HG02885 (cell line): ENCODE data around the gene TFAP2A.
A peak's percentile ranks its signal among the peaks of the same experiment; 100 is the strongest.

Experiments used
- ATAC-seq: cut with Tn5 transposase; IDR thresholded peaks from one replicate; pipeline ENCODE4 v1.9.1; 2021; ENCODE audit warnings: mild to moderate bottlenecking; ENCODE audit not compliant: unreplicated experiment, poor library complexity

TFAP2A gene

DNA sequence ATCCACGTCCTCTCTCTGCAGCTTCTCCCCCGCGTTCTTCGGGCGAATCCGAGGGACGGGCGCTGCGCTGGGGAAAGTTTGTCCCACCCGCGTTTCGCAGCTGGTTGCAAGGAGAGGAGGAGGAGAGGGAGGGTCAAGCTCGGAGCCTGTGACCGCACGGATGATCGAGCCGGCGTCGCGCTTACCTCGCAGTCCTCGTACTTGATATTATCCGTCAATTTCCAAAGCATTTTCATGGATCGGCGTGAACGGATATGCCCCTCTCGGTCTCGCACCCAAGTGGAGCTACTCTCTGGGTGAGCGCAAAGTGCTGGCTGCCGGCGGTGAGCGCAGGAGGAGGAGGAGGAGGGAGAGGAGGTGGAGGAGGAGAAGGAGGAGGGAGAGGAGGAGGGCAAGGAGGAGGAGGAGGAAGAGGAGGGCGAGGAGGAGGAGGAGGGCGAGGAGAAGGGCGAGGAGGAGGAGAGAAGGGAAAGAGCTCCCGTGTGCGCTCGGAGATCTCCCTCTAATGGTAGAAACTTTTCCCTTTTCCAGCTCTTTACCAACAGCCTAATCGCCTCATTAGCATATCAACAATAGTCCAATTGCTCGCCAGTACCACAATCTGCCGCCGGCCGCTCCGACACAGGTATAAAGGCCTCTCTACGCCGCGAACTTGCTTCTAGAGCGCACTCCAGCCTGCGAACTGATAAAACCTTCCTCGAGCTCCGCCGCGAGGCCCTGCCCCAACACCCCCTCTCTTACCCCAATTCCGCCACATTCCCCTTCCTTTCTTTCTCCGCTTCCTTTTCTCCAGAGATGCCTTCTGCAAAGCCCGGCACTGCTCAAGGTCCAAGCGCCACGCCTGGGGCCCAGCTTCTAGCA, at the start of gene TFAP2A:
Gene TFAP2A, minus strand, starts transcription at position 319 of the 861 bp plus-strand sequence. Its CDS starts 83 bp downstream, at position 236.
- no peak for ATAC-seq

DNA sequence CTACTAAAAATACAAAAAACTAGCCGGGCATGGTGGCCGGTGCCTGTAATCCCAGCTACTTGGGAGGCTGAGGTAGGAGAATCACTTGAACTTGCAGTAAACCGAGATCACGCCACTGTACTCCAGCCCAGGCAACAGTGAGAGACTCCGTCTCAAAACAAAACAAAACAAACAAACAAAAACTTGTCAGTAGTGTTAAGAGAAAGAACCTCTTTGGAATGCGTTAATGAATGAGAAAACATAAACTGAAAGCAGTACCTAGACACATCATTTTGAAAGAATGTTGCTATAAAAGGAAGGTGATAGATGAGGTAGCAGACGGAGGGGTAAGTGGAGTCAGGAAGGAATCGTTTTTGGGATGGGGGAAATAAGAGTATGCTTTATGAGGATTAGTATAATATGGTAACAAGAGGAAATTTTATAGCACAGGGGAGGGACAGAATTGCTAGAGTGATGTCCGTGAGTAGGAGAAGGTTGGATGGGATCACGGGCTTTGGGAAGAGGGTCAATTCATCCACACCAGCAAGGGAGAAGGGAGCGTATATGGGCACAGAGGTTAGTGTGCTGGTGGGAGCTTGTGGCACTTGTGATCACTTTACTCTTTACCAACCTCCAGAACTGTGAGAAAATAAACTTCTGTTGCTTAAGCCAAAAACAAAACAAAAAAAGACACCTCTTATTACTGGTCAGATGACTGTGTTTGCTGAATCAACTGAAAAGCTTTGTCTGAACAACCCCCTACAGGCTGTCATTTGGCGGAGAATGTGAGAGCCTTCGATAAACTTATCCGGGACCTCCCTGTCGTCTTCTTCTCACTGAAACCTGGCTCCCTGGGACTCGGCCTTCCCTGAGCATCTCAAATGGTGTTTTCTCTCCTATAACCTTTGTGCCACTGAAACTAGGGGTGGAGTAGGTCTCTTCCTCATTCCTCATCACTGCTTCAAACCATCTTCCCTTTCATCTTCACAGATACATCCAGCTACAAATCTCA, 48.9 kb upstream of the TFAP2A start:
- no peak for ATAC-seq

DNA sequence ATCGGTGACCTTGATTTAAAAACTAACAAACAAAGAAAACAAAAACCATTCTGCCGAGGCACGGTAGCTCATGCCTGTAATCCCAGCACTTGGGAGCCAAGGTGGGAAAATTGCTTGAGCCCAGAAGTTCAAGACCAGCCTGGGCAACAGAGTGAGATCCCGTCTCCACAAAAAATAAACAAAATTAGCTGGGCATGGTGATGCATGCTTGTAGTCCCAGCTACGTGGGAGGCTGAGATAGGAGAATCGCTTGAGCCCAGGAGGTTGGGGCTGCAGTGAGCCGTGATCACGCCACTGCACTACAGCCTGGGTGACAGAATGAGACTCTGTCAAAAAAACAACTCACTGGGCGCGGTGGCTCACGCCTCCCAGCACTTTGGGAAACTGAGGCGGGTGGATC, 48.2 kb upstream of the TFAP2A start:
- no peak for ATAC-seq

DNA sequence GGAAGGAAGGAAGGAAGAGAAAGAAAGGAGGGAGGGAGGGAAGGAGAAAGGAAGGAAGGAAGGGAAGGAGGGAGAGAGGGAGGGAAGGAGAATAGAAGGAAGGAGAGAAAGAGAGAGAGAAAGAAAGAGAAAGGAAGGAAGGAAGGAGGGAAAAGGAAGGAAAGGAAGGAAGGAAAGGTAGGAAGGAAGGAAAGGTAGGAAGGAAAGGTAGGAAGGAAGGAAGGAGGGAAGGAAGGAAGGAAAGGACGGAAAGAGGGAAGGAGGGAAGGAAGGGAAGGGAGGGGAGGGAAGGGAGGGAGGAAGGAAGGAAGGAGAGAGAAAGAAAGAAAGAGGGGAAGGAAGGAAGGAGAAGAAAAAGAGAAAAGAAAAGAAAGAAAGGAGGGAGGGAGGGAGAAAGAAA, 47.0 kb upstream of the TFAP2A start:
- ATAC-seq, result no peak

DNA sequence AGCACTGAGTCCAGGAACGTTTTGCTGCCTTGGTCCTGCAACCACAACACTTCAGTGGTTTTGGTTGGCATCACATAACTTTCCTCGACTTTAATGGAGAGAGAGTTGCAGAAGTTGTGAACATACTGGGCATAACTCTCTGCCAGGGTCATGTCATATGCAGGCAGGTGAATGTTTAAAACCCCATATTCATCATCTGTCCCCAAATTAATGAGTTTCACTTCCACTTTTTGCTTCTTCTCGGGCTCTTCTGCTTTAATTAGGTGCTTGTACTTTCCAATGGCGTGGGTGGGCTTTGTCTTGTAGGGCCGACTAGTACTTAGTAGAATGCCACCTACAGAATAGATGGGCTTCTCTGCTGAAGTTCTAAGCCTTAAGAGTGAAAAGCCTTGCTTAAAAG, 45.2 kb upstream of the TFAP2A start:
- ATAC-seq, result peak; percentile 94

DNA sequence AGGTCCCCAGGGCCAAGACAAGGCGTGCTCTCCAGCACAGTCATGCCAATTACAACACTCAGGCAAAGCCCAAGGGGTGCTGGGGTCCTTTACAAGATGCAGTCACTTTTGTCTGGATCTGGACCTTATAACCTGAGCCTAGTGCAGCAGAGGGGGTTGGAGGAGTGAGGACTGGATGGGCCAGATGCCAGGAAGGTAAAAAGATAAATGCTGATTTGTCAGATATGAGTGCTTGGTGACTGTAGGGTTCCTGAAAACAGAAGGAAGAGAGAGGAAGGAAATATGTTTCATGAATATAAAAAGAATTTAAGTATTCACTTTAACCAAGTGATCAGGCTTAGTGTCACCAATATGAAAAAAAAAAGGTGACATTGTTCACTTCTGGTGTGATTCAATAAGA, 43.4 kb upstream of the TFAP2A start:
- ATAC-seq, result no peak

DNA sequence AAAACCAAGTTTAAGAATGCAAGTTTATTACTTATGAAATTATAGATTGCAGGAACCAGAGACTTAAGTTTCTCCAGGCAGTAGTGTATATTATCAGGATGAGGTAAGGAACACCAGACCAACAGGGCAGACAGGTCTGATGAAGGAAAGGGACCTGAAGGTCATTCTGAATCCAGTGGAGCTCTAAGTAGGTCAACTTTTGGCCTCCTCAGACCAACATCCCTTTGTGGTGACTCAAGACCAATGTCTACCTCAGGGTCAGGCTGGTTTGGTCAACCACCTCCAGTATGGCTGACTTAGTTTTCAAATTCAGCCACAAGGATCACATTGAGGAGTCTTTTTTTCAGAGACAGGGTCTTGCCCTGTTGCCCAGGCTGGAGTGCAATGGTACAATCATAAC, 38.7 kb upstream of the TFAP2A start:
- ATAC-seq, result no peak

DNA sequence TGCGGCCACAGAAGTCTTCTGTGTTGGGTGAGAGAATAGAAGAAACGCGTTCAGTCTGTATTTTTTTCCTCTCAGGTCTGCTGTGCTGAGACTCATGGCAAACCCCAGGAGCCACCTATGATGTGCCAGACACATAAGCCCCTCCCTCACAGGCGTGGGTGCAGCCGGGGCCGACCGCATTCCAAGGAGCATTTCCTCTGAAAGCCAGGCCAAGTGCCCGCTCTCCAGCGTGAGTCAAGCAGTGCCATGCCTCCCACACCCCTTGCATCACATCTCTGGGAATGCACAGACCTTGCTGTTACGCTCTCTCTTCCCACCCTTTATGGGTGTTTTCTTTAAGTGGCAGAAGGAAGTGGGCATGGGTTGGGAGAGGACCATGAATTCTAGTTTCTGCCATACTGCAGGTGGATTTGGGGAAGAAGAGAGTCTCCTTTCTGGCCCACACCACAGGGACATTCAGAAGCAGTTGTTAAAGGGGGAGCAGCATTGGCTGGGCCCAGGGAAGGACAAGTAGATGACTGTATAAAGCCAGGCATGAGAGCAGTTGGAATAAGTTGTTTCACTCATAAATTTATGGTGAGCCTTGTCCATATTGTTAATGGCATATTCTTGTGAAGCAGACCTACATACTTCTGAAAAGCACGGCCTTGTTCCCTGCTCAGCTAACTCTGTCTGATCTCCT, 37.1 kb upstream of the TFAP2A start:
- no peak for ATAC-seq

DNA sequence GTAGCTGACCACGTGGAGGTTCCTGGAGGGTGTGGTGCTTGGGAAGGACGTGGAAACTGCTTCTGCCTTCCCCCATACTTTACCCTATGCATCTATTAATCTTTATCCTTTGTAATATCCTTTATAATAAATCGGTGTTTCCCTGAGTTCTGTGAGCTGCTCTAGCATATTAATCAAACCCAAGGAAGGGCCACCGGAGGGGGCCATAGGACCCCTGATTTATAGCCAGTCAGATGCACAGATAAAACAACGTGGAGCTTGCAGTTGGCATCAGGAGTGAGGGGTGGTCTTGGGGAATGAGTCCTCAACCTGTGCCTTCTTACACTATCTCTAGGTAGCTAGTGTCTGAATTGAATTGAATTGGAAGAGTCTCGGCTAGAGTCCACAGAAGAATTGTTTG, 36.5 kb upstream of the TFAP2A start:
- ATAC-seq, result no peak

DNA sequence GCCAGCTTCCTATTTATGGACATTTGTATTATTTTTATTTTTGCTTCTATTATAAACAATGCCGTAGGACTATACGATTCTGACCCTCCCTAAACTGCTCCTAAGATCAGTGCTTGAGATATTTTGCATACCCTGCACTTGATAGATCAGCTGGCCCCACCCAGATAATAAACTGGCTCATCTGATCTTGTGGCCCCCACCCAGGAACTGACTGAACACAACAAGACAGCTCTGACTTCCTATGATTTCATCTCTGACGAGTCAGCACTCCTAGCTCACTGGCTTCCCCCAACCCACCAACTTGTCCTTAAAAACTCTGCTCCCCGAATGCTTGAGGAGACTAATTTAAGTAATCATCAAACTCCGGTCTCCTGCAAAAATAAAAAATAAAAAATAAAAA, 34.9 kb upstream of the TFAP2A start:
- no peak for ATAC-seq

DNA sequence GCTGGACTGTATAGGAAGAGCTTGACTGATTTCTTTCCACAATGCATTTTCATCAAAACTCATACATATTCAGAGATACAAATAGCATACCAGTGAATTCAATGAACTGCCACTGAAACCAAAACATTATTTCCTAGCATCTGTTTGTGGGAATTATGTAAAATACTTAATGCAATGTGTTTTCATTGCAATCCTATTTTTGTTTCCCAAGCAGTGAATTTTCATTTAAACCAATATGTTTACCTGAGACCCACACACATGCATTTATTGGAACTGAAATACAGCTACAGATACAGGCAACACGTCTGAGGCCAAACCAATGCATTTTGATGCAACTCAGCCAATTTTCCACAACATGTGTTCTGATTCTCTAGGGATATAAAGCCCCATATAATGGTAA, 33.2 kb upstream of the TFAP2A start:
- no peak for ATAC-seq

DNA sequence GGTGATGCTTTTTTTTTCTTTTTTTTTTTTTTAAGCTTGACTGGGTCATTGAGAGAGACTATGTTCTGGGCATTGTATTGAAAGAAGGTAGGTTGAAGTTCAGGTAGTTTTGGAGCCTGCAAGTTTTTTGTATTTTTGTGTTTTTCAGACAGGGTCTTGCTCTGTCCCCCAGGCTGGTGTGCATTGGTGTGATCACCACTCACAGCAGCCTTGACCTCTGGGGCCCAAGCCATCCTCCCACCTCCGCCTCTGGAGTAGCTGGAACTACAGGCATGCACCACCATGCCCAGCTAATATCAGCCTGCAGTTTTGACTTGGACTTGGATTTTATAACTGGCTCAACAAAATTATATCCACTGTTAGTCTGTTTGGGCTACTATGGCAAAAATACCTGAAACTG, 31.7 kb upstream of the TFAP2A start:
- ATAC-seq, result no peak

DNA sequence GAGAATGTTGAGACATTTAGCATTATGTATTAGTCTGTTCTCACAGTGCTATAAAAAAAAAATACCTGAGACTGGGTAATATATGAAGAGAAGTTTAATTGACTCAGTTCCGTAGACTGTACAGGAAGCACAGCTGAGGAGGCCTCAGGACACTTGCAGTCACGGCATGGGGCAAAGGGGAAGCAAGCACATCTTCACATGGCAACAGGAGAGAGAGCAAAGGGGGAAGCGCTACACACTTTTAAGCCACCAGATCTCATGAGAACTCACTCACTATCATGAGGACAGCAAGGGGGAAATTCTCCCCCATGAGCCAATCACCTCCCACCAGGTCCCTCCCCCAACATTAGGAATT, 26.8 kb upstream of the TFAP2A start:
- ATAC-seq, result no peak

DNA sequence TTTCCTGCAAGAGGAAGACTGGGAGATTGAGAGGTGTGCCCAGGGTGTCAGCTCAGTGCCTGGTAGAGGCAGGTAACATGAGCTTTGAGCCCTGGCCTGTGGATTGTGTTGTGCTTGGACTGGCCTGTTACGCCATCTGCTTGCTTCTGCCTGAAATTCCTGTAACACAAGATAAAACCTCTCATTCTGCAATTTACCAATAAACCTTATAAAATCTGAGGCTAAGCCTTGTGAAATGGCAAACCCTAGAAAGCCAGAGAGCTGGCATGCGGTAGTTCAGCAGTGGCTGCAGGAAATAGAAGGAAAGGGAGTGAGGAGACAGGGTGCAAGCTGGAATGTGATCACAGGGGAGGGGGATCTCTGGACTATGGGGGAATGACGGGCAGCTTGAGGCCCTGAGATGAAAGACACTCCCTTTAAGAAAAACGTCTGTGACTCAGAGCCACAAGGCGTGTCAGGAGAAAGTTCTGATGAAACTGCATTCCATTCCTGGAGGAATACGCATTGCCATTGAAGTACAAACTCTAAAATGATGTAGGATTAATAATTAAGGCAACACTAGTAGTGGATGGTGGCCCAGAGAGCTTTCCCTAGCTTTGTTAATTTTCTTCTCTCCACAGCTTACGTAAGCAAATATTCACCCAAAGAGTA, 26.3 kb upstream of the TFAP2A start:
- no peak for ATAC-seq

DNA sequence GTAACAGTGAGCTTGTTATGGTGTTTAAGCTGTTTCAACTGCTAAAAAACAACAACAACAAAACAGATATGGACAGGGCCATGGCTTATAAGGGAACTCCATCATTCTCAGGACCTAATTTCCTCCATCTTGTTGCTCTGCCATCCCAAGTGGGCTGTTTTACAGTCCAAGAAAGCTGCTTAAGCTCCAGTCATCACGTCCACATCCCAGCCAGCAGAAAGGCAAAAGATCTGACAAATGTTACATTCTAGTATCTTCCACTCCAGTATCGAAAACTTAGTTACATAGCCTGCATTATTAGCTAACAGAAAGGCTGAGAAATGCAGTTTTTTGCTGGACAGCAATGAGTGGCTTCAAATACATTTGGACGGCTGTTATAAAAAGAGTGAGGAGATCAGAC, 23.0 kb upstream of the TFAP2A start:
- no peak for ATAC-seq

DNA sequence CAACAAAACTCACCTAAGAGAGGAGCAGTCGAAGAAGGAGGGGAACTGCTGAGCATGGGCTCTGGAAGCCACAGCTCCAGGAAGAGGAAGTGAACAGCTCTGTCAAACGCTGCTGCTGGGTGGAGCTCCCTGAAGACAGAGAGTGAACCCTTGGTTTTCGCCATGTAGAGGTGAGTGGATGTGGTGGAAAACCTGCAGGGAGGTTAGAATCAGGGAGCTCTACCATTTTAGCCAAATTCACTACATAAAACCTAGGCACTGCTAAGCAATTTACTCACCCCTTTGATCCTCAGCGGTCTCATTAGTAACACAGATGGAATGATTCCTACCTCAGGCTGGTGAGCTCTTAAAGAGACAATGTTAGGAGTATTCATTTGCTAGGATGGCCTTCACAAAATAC, 19.4 kb upstream of the TFAP2A start:
- ATAC-seq, result peak; percentile 36

DNA sequence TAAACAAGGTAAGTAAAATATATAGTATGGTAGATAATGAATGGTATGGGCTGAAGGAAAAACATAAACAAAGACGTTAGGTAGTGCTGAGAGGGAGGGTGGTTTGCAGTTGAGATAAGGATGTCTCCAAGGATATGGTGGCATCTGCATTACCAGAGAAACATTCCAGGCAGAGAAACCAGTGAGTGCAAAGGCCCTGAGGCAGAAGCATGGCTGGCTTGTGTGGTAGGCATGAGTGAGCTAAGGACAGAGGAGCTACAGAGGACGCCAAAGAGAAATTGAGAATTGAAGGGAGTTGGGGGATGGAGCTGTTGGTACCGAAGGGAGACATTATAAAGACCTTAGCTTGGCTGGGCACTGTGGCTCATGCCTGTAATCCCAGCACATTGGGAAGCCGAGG, 18.4 kb upstream of the TFAP2A start:
- ATAC-seq, result no peak

DNA sequence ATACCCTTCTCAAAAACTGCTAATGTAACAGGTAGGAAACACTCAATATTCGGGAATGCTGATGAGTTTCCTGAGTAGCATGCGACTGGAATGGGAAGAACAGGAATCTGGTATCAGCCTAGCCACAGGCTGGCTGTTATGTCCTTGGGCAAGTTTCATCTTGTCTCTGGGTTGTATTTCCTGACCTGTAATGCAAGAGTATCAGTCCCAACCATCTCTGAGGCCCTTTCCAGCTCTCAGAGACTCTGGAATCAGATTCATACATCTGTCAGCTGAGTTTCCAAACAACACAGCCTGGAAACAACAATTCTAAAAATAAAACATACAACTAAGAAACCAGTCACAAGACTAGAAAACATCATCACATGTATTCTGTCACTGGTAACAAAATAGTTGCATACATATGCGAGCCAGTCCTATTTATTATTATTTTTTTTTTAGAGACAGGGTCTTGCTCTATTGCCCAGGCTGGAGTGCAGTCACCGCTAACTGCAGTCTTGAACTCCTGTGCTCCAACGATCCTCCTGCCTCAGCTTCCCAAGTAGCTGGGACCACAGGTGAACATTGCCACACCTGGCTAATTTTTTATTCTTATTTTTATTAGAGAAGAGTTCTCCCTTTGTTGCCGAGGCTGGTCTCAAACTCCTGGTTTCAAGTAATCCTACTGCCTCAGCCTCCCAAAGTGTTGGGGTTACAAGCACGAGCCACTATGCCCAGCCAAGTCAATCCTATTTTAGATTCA, 16.7 kb upstream of the TFAP2A start:
- no peak for ATAC-seq

DNA sequence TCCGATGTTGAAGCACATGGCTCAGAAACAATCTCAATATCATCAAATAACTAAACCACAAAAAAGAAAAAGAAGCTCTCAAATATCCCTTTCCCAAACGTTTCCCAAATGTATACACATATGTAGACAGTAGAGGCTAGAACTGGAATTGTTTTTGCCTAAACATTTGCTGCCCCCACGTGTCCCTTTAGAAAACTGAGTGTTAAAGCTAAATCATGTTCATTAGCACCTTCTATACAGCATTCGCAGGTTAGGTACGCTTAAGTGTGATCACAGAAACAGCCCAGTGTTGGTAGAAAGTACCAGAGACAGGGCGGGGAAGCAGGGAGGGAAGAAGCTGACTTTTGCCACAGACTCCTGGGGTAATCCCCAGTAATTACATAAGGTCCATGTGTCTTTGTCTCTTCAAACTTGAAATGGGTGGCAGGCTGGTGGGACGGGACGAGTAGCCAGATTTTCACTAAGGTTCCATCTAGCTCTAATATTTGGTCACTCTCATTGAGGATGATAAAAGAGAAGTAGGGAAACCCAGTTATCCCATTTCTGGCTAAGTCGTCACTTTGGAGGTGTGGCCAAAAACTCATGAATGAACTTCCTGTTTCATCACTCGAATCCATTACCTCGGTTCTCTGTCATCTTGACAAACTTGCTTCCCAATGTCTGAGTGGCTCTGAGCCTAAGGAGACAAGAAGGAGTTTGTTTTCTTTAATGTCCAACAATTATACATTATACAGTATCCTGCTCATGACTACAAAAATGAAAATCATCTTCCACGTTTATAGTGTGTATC, 15.0 kb upstream of the TFAP2A start:
- ATAC-seq, result peak; percentile 72
